ENCODE measurements around the gene XAB2.
A peak's percentile ranks its signal among the peaks of the same experiment; 100 is the strongest.

The XAB2 gene

DNA sequence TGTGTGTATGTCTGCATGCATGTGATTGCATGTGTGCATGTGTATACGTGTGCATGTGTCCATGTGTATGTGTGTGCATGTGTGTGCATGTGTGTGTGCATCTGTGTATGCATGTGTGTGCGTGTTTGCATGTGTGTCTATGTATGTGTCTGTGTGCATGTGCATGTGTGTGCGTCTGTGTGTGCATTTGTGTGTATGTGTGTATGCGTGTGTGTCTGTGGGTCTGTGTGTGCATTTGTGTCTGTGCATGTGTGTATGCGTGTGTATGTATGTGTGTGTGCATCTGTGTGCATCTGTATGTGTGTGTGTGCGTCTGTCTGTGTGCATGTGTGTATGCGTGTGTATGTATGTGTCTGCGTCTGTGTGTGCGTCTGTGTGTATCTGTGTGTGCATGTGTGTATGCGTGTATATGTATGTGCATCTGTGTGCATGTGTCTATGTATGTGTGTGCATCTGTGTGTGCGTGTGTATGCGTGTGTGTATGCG lies 10.6 kb upstream of the XAB2 start:
- Histone ChIP-seq H3K36me3 (ENCODE audit: control insufficient read depth, low read length) (peaks cover 13% of the 10 kb centered on the region; the same call in 1 of the 2 replicates), H3K4me2 (ENCODE audit: low read length) (no peak overlapping the region), H3K9me3 (ENCODE audit: control insufficient read depth, insufficient read depth, low read length) (peaks cover 5% of the 10 kb centered on the region; the same call in 1 of the 2 replicates), H3K79me2 (ENCODE audit: control insufficient read depth, low read length) (peaks cover 16% of the 10 kb centered on the region), H3K9me2 (replicated peaks; ENCODE audit: control insufficient read depth, low read length) (no peaks in the 10 kb centered on the region), H3K4me3 (ENCODE audit: low read length) (no peak overlapping the region), H3K4me1 (ENCODE audit: control insufficient read depth, low read length) (peaks cover 23% of the 10 kb centered on the region), H4K20me1 (ENCODE audit: control insufficient read depth, insufficient read depth, low read depth, low read length) (no peaks in the 10 kb centered on the region), H3F3A (ENCODE audit: control insufficient read depth, insufficient read depth) (peaks cover 6% of the 10 kb centered on the region; the same call in 1 of the 2 replicates), H3K27me3 (ENCODE audit: control insufficient read depth, low read length) (no peaks in the 10 kb centered on the region), H3K27ac (ENCODE audit: low read depth, low read length) (no peak overlapping the region)
- TF ChIP-seq EZH2phosphoT487 (IDR thresholded peaks at IDR 0.05; ENCODE audit: borderline replicate concordance, low read length) = no peak
- TF ChIP-seq, protein P1, sequence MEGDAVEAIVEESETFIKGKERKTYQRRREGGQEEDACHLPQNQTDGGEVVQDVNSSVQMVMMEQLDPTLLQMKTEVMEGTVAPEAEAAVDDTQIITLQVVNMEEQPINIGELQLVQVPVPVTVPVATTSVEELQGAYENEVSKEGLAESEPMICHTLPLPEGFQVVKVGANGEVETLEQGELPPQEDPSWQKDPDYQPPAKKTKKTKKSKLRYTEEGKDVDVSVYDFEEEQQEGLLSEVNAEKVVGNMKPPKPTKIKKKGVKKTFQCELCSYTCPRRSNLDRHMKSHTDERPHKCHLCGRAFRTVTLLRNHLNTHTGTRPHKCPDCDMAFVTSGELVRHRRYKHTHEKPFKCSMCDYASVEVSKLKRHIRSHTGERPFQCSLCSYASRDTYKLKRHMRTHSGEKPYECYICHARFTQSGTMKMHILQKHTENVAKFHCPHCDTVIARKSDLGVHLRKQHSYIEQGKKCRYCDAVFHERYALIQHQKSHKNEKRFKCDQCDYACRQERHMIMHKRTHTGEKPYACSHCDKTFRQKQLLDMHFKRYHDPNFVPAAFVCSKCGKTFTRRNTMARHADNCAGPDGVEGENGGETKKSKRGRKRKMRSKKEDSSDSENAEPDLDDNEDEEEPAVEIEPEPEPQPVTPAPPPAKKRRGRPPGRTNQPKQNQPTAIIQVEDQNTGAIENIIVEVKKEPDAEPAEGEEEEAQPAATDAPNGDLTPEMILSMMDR (IDR thresholded peaks at IDR 0.05; ENCODE audit: low read depth, low read length, poor library complexity, severe bottlenecking) = no peak

DNA sequence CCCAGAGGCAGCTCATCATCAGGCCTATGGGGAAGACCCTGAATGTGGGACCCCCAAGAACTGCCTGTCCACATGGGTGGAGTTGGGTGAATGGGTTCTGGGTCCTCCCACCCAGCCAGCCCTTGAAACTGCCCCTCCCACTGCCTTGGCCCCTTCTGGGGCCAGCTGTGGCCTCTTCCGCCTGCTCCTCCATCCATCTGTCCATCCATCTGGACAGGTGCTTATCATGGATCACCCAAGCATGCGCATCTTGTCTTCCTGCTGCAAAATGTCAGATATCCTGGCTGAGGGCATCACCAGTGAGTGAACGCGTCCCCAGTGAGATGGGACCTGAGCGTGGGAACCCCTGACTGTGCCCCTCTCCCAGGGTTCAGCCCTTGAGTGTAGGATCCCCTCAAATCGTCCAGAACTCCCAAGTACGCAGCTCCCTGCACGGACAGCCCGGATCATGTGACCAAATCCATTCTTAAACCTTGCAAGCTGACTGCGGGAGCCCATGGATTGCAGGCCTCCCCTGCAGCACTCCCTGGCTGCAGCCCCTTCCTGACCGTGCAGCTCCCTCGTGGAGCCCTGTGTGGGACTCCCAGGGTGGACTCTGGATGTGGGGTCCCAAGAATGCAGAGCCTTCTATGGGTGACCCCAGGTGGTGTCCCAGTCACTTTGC lies 9.6 kb upstream of the XAB2 start:
- Histone ChIP-seq H3K9me3 (ENCODE audit: control insufficient read depth, insufficient read depth, low read length) (peaks cover 5% of the 10 kb centered on the region; the same call in 1 of the 2 replicates), H3K4me1 (ENCODE audit: control insufficient read depth, low read length) (peaks cover 23% of the 10 kb centered on the region), H3K27ac (ENCODE audit: low read depth, low read length) (no peak overlapping the region), H3K4me3 (ENCODE audit: low read length) (no peak overlapping the region), H3K36me3 (ENCODE audit: control insufficient read depth, low read length) (peaks cover 13% of the 10 kb centered on the region; the same call in 1 of the 2 replicates), H3K27me3 (ENCODE audit: control insufficient read depth, low read length) (no peaks in the 10 kb centered on the region), H3K9me2 (replicated peaks; ENCODE audit: control insufficient read depth, low read length) (no peaks in the 10 kb centered on the region), H3K4me2 (ENCODE audit: low read length) (no peak overlapping the region), H3K79me2 (ENCODE audit: control insufficient read depth, low read length) (peaks cover 16% of the 10 kb centered on the region), H4K20me1 (ENCODE audit: control insufficient read depth, insufficient read depth, low read depth, low read length) (no peaks in the 10 kb centered on the region), H3F3A (ENCODE audit: control insufficient read depth, insufficient read depth) (peaks cover 6% of the 10 kb centered on the region; the same call in 1 of the 2 replicates)
- TF ChIP-seq EZH2phosphoT487 (IDR thresholded peaks at IDR 0.05; ENCODE audit: borderline replicate concordance, low read length) = no peak
- TF ChIP-seq, protein P1 (IDR thresholded peaks at IDR 0.05; ENCODE audit: low read depth, low read length, poor library complexity, severe bottlenecking) = no peak

GRCh38 chr19:7637374-7638256 lies 8.3 kb upstream of the XAB2 start:
- Histone ChIP-seq H3K9me2 (replicated peaks; ENCODE audit: control insufficient read depth, low read length) (no peaks in the 10 kb centered on the region), H3K4me2 (ENCODE audit: low read length) (peak overlapping the region; percentile 85), H3K4me1 (ENCODE audit: control insufficient read depth, low read length) (peaks cover 23% of the 10 kb centered on the region), H3K9me3 (ENCODE audit: control insufficient read depth, insufficient read depth, low read length) (peaks cover 5% of the 10 kb centered on the region; the same call in 1 of the 2 replicates), H3K27me3 (ENCODE audit: control insufficient read depth, low read length) (no peaks in the 10 kb centered on the region), H3K27ac (ENCODE audit: low read depth, low read length) (peak overlapping the region; percentile 12; the same call in 1 of the 2 replicates), H3K36me3 (ENCODE audit: control insufficient read depth, low read length) (peaks cover 10% of the 10 kb centered on the region; the same call in 1 of the 2 replicates), H3K4me3 (ENCODE audit: low read length) (peak overlapping the region; percentile 99), H4K20me1 (ENCODE audit: control insufficient read depth, insufficient read depth, low read depth, low read length) (no peaks in the 10 kb centered on the region), H3F3A (ENCODE audit: control insufficient read depth, insufficient read depth) (peaks cover 6% of the 10 kb centered on the region; the same call in 1 of the 2 replicates), H3K79me2 (ENCODE audit: control insufficient read depth, low read length) (peaks cover 16% of the 10 kb centered on the region)
- TF ChIP-seq, protein P1 (IDR thresholded peaks at IDR 0.05; ENCODE audit: low read depth, low read length, poor library complexity, severe bottlenecking) = no peak
- no peak for TF ChIP-seq EZH2phosphoT487 (IDR thresholded peaks at IDR 0.05; ENCODE audit: borderline replicate concordance, low read length)

All from DOHH2 (cell line).